ENCODE data around the gene HTR5A.

Gene HTR5A

DNA sequence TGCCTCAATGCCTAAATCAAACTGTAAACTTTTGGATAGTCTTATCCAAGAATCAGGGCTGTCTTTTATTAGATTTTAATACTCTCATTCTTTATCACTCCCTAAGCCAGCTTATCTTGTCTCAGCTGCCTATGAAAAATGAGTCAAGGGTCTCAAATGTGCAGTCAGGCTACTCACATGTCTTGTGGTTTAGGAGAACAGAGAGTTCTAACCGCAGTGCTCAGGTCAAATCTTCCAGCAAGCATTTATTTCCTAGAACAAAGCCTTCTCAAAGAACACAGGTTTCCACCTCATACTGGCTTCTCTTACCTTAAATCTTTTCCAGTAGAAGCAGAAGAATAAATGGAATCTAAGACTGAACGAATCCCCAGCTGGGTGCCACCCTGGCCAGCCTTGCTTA is 23.5 kb downstream of the HTR5A start:
- DNase-seq, result no peak

- DNase-seq, result no peak
Measured at GRCh38 chr7:155094636-155095135, 24.6 kb downstream of the HTR5A start.

- DNase-seq, result no peak
Measured at GRCh38 chr7:155097338-155097737, 27.2 kb downstream of the HTR5A start.

DNA sequence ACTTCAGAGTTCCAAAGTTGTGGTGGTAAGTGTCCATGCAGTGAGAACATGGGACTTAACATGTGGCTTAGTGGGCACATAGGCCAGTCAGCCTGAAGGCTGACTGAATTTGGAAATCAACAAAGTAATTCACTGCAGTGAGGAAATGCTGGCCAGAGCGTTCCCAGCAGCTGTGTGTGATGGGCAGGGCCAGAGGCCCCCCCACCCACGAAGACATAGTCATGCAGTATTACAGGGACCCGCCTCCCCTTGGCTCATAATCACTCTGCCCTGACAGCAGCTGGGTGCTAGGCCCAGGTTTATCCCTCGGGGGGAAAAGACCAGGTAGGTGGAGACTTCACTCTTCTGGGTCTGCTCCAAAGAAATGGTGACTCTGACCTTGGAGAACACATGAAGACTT is 33.7 kb downstream of the HTR5A start:
- no peak for DNase-seq

- no peak for DNase-seq
Measured at GRCh38 chr7:155104913-155105312, 34.8 kb downstream of the HTR5A start.

GRCh38 chr7:155106356-155106755 is 36.2 kb downstream of the HTR5A start:
- DNase-seq, result no peak

- DNase-seq, result no peak
Measured at GRCh38 chr7:155107126-155107525, 37.0 kb downstream of the HTR5A start.

DNA sequence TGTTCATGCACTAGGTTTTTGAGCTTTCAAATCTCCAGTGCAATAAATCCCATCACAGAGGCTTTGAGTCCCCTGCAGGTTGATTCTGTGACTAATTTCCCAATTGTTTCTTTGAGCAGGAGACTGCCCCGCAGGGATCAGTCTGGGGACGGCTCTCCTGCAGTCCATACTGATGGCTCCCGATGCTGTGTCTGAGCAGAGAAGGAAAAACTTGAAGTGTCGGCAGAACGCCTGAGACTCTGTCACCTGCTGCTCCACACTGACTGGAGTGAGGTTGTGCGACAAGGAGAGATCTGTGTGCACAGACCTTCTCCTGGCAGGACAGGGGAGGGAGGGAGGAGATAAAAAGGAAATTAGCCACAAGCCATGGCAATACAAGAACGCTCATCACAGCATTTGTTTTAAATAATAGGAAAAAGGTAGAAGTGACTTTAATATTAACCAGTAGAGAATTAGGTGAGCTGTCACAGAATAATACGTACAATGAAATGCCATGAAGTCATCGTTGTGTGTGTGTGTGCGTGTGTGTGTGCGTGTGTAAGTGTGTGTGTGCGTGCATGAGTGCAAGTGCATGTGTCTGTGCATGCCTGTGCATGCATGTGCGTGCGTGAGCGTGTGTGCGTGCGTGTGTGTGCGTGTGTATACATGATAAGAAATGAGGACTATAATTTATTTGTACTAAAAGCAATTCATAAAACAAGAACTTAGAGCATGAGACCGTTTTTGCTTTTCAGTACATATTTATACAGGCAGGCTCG is 38.2 kb downstream of the HTR5A start:
- no peak for DNase-seq

DNA sequence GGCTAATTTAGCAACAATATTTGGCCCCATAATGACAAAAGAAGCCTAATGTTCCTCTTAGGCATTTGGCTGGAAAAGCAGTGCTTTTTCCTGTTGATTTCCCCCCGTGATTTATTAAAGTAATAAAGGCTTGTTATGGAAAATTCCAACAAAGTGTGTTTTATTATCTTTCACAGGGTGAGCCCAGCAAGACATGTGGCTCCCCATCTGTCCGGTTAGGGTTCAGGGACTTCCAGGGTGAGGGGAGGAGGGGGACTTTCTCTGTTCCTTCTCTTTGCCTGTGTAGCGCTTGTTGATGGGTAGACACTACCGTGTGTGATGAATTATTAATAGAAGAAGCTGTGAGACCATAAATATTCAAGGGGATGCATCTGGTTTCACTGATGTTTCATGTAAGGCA is 39.0 kb downstream of the HTR5A start:
- DNase-seq, result no peak

- no peak for DNase-seq
Measured at GRCh38 chr7:155115288-155115687, 45.2 kb downstream of the HTR5A start.

- DNase-seq, result no peak
Measured at GRCh38 chr7:155119801-155120382, 49.8 kb downstream of the HTR5A start.

DNA sequence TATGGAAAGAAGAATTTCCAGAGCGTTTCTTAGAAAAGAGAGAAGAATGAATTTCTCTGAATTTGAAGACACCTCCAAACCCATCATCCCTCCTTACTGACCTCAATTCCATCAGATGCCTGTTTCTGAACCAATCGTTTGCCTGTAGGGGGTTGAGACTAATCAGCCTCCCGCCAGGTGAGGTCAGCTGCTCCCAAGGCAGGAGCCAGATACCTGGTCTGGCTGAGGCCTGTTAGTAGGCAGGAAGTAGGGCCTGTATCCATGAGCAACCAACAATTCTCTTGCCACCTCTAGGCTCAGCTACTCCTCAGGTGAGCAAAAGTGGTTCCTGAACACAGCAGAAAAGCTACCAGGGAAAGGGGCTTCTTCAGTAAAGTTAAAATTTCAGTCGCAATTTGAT is 50.3 kb downstream of the HTR5A start:
- DNase-seq, result no peak

GRCh38 chr7:155122831-155123230 is 52.7 kb downstream of the HTR5A start:
- no peak for DNase-seq

DNA sequence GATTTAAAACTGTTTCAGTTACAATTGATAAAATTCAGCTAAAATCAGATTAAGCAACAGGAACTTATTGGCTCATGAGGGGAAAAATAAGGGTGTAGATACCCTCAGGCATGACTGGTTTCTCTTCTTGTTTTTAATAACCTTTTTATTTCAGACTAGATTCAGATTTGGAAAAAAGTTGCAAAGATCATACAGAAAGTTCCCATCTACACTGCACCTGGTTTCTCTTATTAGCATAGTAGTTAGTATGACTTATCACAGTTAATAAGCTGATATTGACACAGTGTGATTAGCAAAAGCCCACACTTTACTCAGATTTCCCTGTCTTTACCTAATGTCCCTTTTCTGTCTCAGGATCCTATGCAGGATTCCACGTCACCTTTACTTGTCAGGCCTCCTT is 53.3 kb downstream of the HTR5A start:
- DNase-seq, result no peak

DNA sequence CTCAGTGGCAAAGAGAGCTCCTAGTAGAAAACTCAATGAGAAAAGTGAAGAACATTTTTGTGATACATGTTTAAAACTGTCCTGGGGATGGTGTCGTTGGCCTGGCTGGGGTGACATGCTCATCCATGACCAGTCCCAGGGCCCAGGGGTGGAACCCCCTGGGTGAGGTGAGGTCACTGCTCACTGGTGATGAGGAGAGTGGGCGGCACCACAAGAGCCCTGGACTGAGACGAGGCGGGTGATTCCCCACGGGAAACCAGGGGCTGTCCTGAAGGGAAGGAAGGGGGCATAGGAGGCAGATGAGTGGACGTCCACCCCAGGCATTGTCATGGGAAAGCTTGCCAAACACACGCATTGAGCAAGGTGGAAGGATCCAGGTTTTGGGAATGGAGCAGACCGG is 54.6 kb downstream of the HTR5A start:
- DNase-seq, result no peak

GRCh38 chr7:155129186-155129585 is 59.1 kb downstream of the HTR5A start:
- no peak for DNase-seq

DNA sequence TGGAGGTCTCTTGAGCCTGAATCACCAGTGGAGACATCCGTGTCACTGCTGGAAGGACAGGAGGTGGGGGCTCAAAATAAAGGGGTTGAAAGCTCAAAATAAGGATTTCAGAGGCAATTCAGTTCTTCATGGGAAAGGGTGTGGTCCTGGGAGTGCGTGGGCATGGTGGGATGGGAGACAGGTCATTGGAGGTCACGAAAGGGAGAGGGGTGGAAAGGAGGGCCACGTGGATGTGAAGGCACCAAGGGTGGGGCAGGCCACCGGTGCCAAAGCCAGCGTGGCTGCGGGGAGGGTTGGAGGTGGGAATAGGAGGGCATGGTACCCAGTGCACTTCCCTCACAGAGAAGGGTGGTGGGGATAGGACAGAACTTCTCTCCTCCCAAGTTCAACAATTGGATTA is 59.7 kb downstream of the HTR5A start:
- no peak for DNase-seq

GRCh38 chr7:155130493-155130892 is 60.4 kb downstream of the HTR5A start:
- DNase-seq, result no peak

DNA sequence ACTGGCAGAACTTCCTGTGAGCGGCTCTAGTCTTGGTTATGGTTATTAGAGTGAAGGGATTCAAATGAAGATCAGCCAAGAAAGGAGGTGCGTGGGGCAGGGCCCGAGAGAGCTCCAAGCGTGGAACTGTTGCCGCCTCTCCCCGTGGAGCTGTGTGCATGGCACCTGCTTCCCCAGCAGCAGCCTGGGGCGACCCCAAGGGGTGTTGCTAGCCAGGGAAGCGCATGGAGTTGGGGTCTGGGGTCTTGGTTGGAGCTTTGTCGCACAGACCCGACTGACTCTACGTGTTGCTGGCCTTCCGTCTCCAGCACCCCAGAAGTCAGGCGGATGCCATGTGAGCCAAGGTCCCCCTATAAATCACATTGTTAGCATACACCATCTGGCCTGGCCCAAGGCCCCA is 61.0 kb downstream of the HTR5A start:
- DNase-seq, result no peak

DNA sequence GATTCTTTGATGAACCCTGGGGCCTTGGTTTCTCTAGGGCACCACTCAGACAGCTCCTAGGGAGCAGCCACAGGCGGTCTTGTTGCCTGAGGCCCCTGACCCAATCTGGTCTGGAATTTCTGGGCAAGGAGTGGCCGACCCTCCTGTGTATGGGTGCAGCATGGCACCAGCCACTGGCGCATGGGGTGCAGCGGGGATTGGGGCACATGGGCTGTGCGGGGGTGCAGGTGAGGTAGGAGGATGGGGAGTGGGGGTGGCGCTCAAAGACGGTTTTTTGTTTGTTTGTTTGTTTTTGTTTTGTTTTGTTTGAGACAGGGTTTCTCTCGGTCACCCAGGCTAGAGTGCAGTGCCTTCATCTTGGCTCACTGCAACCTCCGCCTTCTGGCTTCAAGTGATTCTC is 62.3 kb downstream of the HTR5A start:
- no peak for DNase-seq

DNA sequence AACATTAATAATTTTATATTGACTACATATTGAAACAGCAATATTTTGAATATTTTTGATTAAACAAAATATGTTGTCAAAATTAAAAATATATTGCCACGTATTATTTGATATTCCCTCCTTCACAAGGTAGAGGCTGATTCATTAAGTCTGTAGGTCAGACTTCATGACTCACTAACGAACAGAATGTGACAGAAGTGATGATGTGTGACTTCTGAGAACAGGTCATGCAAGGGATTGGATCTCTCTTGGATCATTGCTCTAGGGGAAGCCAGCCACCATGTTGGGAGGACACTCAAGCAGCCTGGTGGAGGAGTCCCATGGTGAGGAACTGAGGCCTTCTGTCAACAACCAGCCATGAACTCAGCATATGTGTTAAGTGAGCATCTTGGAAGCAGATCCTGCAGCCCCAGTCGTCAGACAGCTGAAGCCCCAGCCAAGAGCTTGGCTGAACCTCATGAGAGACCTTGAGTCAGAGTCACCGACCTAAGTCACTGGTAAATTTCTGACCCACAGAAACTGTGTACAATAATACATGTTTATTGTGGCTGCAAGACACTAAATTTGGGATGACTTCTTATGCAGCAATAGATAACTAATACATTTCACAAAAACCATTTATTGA is 66.6 kb downstream of the HTR5A start:
- no peak for DNase-seq
